ENCODE measurements around the gene ITGA2B.

- TF ChIP-seq, protein P1, sequence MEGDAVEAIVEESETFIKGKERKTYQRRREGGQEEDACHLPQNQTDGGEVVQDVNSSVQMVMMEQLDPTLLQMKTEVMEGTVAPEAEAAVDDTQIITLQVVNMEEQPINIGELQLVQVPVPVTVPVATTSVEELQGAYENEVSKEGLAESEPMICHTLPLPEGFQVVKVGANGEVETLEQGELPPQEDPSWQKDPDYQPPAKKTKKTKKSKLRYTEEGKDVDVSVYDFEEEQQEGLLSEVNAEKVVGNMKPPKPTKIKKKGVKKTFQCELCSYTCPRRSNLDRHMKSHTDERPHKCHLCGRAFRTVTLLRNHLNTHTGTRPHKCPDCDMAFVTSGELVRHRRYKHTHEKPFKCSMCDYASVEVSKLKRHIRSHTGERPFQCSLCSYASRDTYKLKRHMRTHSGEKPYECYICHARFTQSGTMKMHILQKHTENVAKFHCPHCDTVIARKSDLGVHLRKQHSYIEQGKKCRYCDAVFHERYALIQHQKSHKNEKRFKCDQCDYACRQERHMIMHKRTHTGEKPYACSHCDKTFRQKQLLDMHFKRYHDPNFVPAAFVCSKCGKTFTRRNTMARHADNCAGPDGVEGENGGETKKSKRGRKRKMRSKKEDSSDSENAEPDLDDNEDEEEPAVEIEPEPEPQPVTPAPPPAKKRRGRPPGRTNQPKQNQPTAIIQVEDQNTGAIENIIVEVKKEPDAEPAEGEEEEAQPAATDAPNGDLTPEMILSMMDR (IDR thresholded peaks at IDR 0.05; ENCODE audit: low read depth, low read length), result no peak
- TF ChIP-seq EZH2phosphoT487 (IDR thresholded peaks at IDR 0.05; ENCODE audit: low read depth), result no peak
Observed at GRCh38 chr17:44372036-44372435, 17.4 kb downstream of the ITGA2B start.

Data from OCI-LY3 (cell line).